ENCODE data around the gene DYRK3. TPM values are rescaled to one million over a fixed set of nuclear protein-coding genes. Genes with fewer than 3 reads are reported as not detected.

DYRK3 gene
- total RNA-seq, 1 experiment from 2014 or later: 45.4 TPM

DNA sequence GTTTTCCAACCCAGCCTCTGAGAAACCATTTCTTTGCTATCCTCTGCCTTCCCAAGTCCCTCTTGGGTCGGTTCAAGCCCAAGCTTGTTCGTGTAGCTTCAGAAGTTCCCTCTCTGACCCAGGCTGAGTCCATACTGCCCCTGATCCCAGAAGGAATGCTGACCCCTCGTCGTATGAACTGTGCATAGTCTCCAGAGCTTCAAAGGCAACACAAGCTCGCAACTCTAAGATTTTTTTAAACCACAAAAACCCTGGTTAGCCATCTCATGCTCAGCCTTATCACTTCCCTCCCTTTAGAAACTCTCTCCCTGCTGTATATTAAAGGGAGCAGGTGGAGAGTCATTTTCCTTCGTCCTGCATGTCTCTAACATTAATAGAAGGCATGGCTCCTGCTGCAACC lies 46.8 kb upstream of the DYRK3 start:
- H3K36me3 Mint-ChIP-seq (ENCODE audit: insufficient read depth, unreplicated experiment): peaks cover 59% of the 10 kb centered on the region
- TF ChIP-seq, protein P1, sequence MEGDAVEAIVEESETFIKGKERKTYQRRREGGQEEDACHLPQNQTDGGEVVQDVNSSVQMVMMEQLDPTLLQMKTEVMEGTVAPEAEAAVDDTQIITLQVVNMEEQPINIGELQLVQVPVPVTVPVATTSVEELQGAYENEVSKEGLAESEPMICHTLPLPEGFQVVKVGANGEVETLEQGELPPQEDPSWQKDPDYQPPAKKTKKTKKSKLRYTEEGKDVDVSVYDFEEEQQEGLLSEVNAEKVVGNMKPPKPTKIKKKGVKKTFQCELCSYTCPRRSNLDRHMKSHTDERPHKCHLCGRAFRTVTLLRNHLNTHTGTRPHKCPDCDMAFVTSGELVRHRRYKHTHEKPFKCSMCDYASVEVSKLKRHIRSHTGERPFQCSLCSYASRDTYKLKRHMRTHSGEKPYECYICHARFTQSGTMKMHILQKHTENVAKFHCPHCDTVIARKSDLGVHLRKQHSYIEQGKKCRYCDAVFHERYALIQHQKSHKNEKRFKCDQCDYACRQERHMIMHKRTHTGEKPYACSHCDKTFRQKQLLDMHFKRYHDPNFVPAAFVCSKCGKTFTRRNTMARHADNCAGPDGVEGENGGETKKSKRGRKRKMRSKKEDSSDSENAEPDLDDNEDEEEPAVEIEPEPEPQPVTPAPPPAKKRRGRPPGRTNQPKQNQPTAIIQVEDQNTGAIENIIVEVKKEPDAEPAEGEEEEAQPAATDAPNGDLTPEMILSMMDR (IDR thresholded peaks at IDR 0.05; ENCODE audit: unreplicated experiment): no peak
- no peaks in the 10 kb centered on the region for H3K9me3 Mint-ChIP-seq (ENCODE audit: unreplicated experiment)
- no peak for DNase-seq (ENCODE audit: unreplicated experiment)
- H3K4me3 Mint-ChIP-seq (ENCODE audit: unreplicated experiment): no peak overlapping the region
- ChIA-PET CTCF (interaction anchor here (0.6 to 22.6 kb wide), 17 partner anchors 8 to 393 kb away, joined by 3 to 851 read pairs (median 5); partner anchors contain the start of genes EIF2D and RASSF5), POLR2A (interaction anchor here (0.6 to 1.1 kb wide), 5 partner anchors 11 to 106 kb away, joined by 3 to 5 read pairs (median 3); partner anchors contain the start of gene DYRK3)
- no peaks in the 10 kb centered on the region for H3K27me3 Mint-ChIP-seq (ENCODE audit: insufficient read depth, unreplicated experiment)
- H3K27ac Mint-ChIP-seq (ENCODE audit: low read depth, unreplicated experiment): peak overlapping the region; percentile 66
- intact Hi-C loops (cut with micrococcal nuclease): no loop called here
- BruUV-seq (replicated peaks): no TSS peak
- H3K4me1 Mint-ChIP-seq (ENCODE audit: insufficient read depth, unreplicated experiment): peaks cover 35% of the 10 kb centered on the region

DNA sequence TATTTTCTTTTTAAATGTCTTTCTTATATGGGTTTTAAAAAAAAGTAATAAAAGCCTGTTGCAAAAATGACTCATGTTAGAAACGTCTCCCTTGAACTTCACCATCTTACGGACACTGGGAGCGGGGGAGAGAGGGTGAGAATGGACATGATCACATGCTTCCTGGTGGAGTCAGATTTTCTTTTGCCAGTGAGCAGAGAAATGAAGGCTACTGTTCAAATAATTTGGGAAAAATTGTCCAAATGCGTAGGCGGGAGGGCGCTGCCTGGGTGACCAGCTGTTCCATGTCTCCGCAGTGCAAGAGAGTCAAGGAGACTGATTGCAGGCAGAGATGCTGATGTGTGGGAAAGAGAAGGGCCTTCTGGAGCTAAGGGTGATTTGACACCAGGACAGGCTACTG lies 46.1 kb upstream of the DYRK3 start:
- Mint-ChIP-seq H3K4me1 (ENCODE audit: insufficient read depth, unreplicated experiment) (peaks cover 32% of the 10 kb centered on the region), H3K27me3 (ENCODE audit: insufficient read depth, unreplicated experiment) (no peaks in the 10 kb centered on the region), H3K4me3 (ENCODE audit: unreplicated experiment) (no peak overlapping the region), H3K36me3 (ENCODE audit: insufficient read depth, unreplicated experiment) (peaks cover 66% of the 10 kb centered on the region), H3K9me3 (ENCODE audit: unreplicated experiment) (no peaks in the 10 kb centered on the region), H3K27ac (ENCODE audit: low read depth, unreplicated experiment) (peak overlapping the region; percentile 66)
- no TSS peak for BruUV-seq (replicated peaks)
- ChIA-PET CTCF (interaction anchor here (0.5 to 22.6 kb wide), 16 partner anchors 11 to 392 kb away, joined by 3 to 851 read pairs (median 4); partner anchors contain the start of genes EIF2D, IKBKE and RASSF5), POLR2A (interaction anchor here (0.9 to 1.0 kb wide), 2 partner anchors 13 to 50 kb away, joined by 3 read pairs; no protein-coding TSS in a partner anchor)
- intact Hi-C loops (cut with micrococcal nuclease): no loop called here
- TF ChIP-seq, protein P1 (IDR thresholded peaks at IDR 0.05; ENCODE audit: unreplicated experiment): no peak
- peak; percentile 94 for DNase-seq (ENCODE audit: unreplicated experiment)

DNA sequence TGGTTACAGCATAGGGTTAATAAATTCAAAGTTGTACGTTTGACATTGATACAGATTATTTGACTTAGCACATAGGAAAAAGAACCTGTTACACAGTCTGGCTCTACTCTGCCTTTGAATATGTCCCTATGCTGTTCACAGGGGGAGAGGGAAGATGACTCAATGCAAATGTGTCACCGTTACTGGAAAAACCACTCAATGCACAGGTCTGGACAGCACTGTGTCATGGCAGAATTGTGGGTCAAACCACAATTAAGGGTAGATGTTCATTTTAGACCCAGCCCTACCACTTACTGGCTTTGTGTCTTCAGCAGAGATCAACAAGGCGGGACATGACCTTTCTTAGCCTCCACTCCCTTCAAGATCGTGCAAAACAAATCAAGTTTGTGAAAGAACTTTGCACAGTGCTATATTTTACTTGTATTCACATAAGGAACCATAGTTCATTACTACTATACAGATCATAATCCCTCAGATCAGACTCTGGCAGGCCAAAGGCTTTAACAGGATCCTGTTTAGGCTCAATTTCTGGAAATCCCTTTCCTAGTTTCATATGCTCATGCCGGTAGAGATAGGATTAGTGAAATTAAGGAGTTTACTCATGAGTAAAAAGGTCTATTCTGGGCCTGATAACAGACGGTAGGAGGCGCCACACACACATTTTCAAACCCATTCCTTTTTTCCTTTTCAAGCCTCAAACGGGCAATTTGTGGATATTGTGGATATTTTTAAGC lies 45.1 kb upstream of the DYRK3 start:
- H3K27ac Mint-ChIP-seq (ENCODE audit: low read depth, unreplicated experiment): peak overlapping the region; percentile 66
- intact Hi-C loops (cut with micrococcal nuclease): no loop called here
- H3K9me3 Mint-ChIP-seq (ENCODE audit: unreplicated experiment): no peaks in the 10 kb centered on the region
- H3K4me1 Mint-ChIP-seq (ENCODE audit: insufficient read depth, unreplicated experiment): peaks cover 28% of the 10 kb centered on the region
- DNase-seq (ENCODE audit: unreplicated experiment): peak; percentile 95
- peaks cover 76% of the 10 kb centered on the region for H3K36me3 Mint-ChIP-seq (ENCODE audit: insufficient read depth, unreplicated experiment)
- ChIA-PET POLR2A (no interaction called here), CTCF (interaction anchor here (1.1 to 22.6 kb wide), 6 partner anchors 74 to 120 kb away, joined by 3 to 851 read pairs (median 17); partner anchors contain the start of genes IKBKE and RASSF5)
- BruUV-seq (replicated peaks): no TSS peak
- no peaks in the 10 kb centered on the region for H3K27me3 Mint-ChIP-seq (ENCODE audit: insufficient read depth, unreplicated experiment)
- H3K4me3 Mint-ChIP-seq (ENCODE audit: unreplicated experiment): no peak overlapping the region
- TF ChIP-seq, protein P1 (IDR thresholded peaks at IDR 0.05; ENCODE audit: unreplicated experiment): peak; percentile 41

DNA sequence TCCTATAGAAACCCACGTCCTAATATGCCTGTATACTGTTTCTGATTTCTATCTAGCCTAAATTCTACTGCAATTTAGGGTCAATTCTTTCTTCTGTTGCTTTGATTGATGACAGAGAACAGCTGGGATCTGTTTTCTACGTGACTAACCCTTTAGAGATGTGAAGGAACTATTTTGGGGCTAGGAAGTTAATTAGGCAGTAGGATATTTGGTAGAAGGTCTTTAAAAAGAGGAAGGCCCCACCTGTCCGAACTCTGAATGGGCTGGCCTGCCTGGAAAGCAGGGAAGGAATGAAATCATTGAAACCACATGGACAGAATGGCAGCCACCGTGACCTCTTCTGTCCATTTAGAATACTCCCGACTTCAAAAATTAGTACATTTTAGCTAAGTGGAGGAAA lies 44.1 kb upstream of the DYRK3 start:
- intact Hi-C loops (cut with micrococcal nuclease): no loop called here
- H3K27me3 Mint-ChIP-seq (ENCODE audit: insufficient read depth, unreplicated experiment): no peaks in the 10 kb centered on the region

More for the DNA sequence above, 44.1 kb upstream of the DYRK3 start:
- no peak for DNase-seq (ENCODE audit: unreplicated experiment)
- ChIA-PET POLR2A (interaction anchor here (0.6 to 1.9 kb wide), 6 partner anchors 10 to 46 kb away, joined by 3 to 6 read pairs (median 4); partner anchors contain the start of gene EIF2D), CTCF (interaction anchor here (0.6 to 5.9 kb wide), 24 partner anchors 7 to 390 kb away, joined by 3 to 61 read pairs (median 4); partner anchors contain the start of genes EIF2D and IKBKE)
- H3K4me3 Mint-ChIP-seq (ENCODE audit: unreplicated experiment): no peak overlapping the region
- BruUV-seq (replicated peaks): no TSS peak
- peaks cover 27% of the 10 kb centered on the region for H3K4me1 Mint-ChIP-seq (ENCODE audit: insufficient read depth, unreplicated experiment)
- peaks cover 76% of the 10 kb centered on the region for H3K36me3 Mint-ChIP-seq (ENCODE audit: insufficient read depth, unreplicated experiment)
- H3K9me3 Mint-ChIP-seq (ENCODE audit: unreplicated experiment): no peaks in the 10 kb centered on the region
- TF ChIP-seq, protein P1 (IDR thresholded peaks at IDR 0.05; ENCODE audit: unreplicated experiment): no peak
- H3K27ac Mint-ChIP-seq (ENCODE audit: low read depth, unreplicated experiment): peak overlapping the region; percentile 66

Measured in MCF 10A (cell line).